Right lobe of liver (tissue), 4 donors: ENCODE data around the gene PPP1R3D.

Experiments
- POLR2A ChIP-seq: fragments of 450-650 bp; IDR thresholded peaks from one replicate; pipeline ENCODE4 v1.6.1; 2017; ENCODE audit warnings: antibody characterized with exemption, mild to moderate bottlenecking
- TF ChIP-seq, protein P1 (sequence below), 4 donors: fragments of 200-600 bp in 3 of 4; fragments of 450-650 bp in 1 of 4; IDR thresholded peaks; one replicate each; pipeline versions ENCODE4 v1.5.1 to v1.8.0; 2016 to 2022; ENCODE audit warnings: antibody characterized with exemption in 4 of 4, mild to moderate bottlenecking in 2 of 4
- donor health status: DM: no; HTN: no; CAD: no.
- donor health status: DM: no; HTN: no; CAD: no.
- donor health status: DM: no; HTN: yes; CAD: no.

- TF ChIP-seq, protein P1, sequence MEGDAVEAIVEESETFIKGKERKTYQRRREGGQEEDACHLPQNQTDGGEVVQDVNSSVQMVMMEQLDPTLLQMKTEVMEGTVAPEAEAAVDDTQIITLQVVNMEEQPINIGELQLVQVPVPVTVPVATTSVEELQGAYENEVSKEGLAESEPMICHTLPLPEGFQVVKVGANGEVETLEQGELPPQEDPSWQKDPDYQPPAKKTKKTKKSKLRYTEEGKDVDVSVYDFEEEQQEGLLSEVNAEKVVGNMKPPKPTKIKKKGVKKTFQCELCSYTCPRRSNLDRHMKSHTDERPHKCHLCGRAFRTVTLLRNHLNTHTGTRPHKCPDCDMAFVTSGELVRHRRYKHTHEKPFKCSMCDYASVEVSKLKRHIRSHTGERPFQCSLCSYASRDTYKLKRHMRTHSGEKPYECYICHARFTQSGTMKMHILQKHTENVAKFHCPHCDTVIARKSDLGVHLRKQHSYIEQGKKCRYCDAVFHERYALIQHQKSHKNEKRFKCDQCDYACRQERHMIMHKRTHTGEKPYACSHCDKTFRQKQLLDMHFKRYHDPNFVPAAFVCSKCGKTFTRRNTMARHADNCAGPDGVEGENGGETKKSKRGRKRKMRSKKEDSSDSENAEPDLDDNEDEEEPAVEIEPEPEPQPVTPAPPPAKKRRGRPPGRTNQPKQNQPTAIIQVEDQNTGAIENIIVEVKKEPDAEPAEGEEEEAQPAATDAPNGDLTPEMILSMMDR (IDR thresholded peaks at IDR 0.05): no peak
- TF ChIP-seq POLR2A: no peak
Measured at GRCh38 chr20:59961423-59961822, 21.3 kb upstream of the PPP1R3D start.
